Ascending aorta (tissue), 2 donors: ENCODE results near the gene NEAT1. TPM values are rescaled to one million over a fixed set of nuclear protein-coding genes. Genes with fewer than 3 reads are reported as not detected.

Source experiments
- DNase-seq, 2 donors: peaks; one replicate each; pipeline ENCODE4 v3.0.0-alpha.2; 2019; ENCODE audit warnings: low spot score in 2 of 2
- H3K27ac ChIP-seq, 2 donors: fragments of 200-600 bp; sonication (generic); one replicate each; pipeline ENCODE4 v1.5.1; 2016 to 2017; ENCODE audit warnings: mild to moderate bottlenecking in 1 of 2
- H3K27me3 ChIP-seq: fragments of 200-600 bp; sonication (generic); one replicate; pipeline ENCODE4 v1.5.1; 2017
- H3K36me3 ChIP-seq, 2 donors: fragments of 200-600 bp; sonication (generic); one replicate each; pipeline ENCODE4 v1.5.1; 2016
- H3K4me1 ChIP-seq, 2 donors: fragments of 200-600 bp; sonication (generic); one replicate each; pipeline ENCODE4 v1.5.1; 2016 to 2017; ENCODE audit warnings: mild to moderate bottlenecking in 1 of 2
- H3K4me3 ChIP-seq, 2 donors: fragments of 200-600 bp; sonication (generic); one replicate each; pipeline ENCODE4 v1.5.1; 2016 to 2017; ENCODE audit warnings: mild to moderate bottlenecking in 1 of 2
- H3K9me3 ChIP-seq, 2 donors: fragments of 200-600 bp; sonication (generic); one replicate each; pipeline ENCODE4 v1.5.1; 2016
- CTCF ChIP-seq, 3 experiments: fragments of 200-600 bp in 2 of 3; fragments of 450-650 bp in 1 of 3; sonication (generic) in 2 of 3; IDR thresholded peaks; one replicate each; pipeline ENCODE4 v1.5.1; 2016 to 2019; ENCODE audit warnings: antibody characterized with exemption in 3 of 3, mild to moderate bottlenecking in 1 of 3, moderate library complexity in 1 of 3
- intact Hi-C: fragments of 100-400 bp; cut with DNase I; formaldehyde crosslinking; loops from one replicate; pipeline ENCODE4 v1.15.1; 2023
- total RNA-seq: library from RNA; depleted of rRNA; stranded (reverse); fragments of >200 nt; gene quantifications from one replicate; pipeline ENCODE4 v1.1.0, GENCODE V29; 2016

The NEAT1 gene
- total RNA-seq, 1 donor from 2014 or later: 180 TPM

DNA sequence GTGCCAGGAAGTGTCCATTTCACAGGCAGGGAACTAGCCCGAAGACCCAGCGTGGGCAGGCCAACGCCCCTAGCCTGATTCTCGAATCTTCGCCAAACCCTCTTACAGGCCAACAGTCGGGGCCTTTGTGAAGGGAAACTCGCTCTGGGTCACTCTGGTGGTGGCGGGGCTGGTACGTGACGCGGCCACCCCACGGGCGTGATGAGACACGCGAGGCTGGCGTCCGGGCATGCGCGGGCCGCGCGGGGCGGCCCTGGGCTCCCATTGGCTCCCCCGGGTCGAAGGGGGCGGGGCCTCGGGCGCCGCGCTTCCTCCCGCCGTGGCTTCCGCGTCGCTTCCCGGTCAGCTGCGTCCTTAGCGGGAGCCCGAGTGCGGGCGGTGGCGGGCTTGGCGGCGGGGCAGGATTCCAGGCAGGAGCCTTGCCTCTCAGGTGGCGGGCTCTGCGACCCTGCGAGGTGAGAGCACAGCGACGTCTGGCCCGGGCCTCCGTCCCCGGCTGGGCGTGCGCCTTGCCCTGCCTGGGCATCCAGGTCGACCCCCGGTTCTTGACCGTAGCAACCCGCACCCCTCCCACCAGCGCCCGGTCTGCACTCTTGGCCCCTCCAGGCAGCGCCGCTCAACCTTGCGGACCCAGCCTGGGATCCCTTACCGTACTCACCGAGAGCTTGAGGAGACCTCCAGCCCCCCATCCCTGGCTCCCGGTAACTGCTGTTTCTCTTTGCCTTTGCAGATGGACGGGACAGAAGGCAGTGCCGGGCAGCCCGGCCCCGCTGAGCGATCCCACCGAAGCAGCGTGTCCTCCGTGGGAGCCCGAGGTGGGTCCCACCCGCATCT lies 36.1 kb upstream of the NEAT1 start, which contains the start of gene FRMD8:
Gene FRMD8, plus strand, starts transcription at position 331 of the 834 bp plus-strand sequence. Its CDS starts 400 bp downstream, at position 731.
- TF ChIP-seq CTCF (IDR thresholded peaks at IDR 0.05): no peak
- intact Hi-C loops: loop anchor here (1.0 kb wide), 1 partner anchor 15 kb away; no protein-coding TSS in a partner anchor
- H3K27me3 ChIP-seq: no peaks in the 10 kb centered on the region
- DNase-seq: peak; percentile 83 to 97
- peaks cover 13 to 61% of the 10 kb centered on the region in 2 donors for H3K4me1 ChIP-seq
- peak within 1 kb of the TSS; percentile 68 to 93 for H3K4me3 ChIP-seq
- H3K27ac ChIP-seq: peak within 1 kb of the TSS; percentile 95 to 97
- no peaks in the 10 kb centered on the region for H3K36me3 ChIP-seq
- no peaks in the 10 kb centered on the region for H3K9me3 ChIP-seq

GRCh38 chr11:65388731-65389130 lies 33.9 kb upstream of the NEAT1 start:
- intact Hi-C loops: no loop called here
- no peak for DNase-seq
- Histone ChIP-seq H3K36me3 (peaks cover 0 to 3% of the 10 kb centered on the region in 2 donors), H3K27me3 (no peaks in the 10 kb centered on the region), H3K4me3 (no peak overlapping the region), H3K4me1 (peaks cover 7 to 46% of the 10 kb centered on the region in 2 donors), H3K9me3 (no peaks in the 10 kb centered on the region), H3K27ac (no peak overlapping the region)
- TF ChIP-seq CTCF (IDR thresholded peaks at IDR 0.05): no peak

DNA sequence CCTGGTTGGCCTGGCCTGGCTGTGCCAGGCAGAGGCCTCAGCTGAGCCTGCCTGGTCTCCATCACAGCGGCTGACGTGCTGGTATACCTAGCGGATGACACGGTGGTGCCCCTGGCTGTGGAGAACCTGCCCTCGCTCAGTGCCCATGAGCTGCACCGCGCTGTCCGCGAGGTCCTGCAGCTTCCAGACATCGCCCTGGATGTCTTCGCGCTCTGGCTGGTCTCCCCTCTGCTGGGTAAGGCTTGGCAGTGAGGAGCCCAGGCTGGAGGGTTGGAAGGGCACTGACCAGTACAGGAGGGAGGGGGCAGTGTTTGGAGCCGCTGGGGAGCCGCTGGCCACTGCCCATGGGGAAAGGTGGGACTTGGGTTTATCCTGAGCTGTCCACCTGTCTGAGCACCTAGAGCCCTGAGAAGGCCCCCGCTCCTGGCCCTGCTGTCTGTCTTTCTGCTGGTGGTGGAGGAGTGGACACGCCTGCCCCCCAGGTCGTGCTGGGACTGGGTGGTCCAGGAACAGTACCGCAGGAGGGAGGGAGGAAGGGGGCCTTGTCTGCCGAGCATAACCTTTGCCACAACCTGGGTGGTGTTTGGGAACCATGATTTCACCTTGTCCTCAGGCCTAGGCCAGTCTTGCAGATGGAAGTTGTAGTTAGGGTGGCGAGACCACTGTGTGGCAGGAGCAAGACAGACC lies 33.2 kb upstream of the NEAT1 start:
- H3K27me3 ChIP-seq: no peaks in the 10 kb centered on the region
- H3K4me3 ChIP-seq: no peak overlapping the region
- peaks cover 5 to 10% of the 10 kb centered on the region in 2 donors for H3K36me3 ChIP-seq
- TF ChIP-seq CTCF (IDR thresholded peaks at IDR 0.05): no peak
- H3K27ac ChIP-seq: peak overlapping the region; percentile 51 to 70
- no peak for DNase-seq
- H3K9me3 ChIP-seq: no peaks in the 10 kb centered on the region
- peaks cover 7 to 41% of the 10 kb centered on the region in 2 donors for H3K4me1 ChIP-seq
- intact Hi-C loops: no loop called here

DNA sequence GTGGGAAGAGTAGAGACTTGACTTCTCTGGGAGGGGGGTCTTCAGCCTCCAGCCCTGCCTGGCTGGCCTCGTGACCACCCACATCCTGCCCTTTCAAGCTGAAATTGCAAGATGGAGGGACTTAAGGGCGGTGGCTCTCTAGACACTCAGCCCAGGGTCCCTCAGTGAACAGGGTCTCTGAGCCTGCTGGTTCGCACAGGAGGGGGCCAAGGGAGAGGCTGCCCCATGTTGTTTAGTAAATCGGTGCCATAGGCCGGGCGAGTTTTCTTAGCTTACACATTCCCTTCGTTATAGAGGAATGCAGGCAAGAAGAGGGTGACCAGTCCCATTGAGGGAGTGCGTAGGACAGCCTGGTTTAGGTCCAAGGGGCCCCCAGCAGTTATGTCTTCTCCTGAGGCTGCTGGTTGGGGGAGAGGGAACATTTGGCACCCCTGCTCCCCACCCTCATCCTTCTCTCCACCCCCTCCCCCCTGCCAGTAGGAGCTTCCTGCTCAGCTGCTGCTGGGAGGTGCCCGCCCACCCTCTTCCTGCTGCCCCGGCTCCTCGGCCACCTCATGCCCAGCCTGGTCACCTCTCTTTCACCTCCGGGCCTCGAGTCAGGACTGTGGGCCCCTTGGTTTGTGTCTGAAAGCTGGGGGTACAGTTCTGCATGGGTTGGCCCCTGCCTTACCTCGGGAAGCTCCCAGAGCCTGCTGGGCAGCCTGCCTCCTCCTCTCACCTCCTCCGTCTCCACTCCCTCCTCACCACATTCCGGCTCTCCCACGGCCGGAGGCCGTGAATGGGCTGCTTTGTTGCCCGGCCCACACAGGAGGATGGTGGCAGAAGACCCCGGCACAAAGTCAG lies 32.3 kb upstream of the NEAT1 start:
- H3K9me3 ChIP-seq: no peaks in the 10 kb centered on the region
- no peak for DNase-seq
- peaks cover 14 to 17% of the 10 kb centered on the region in 2 donors for H3K36me3 ChIP-seq
- TF ChIP-seq CTCF (IDR thresholded peaks at IDR 0.05): no peak
- no peaks in the 10 kb centered on the region for H3K27me3 ChIP-seq
- peaks cover 7 to 36% of the 10 kb centered on the region in 2 donors for H3K4me1 ChIP-seq
- H3K4me3 ChIP-seq: peak overlapping the region; percentile 33 to 36
- intact Hi-C loops: no loop called here
- peak overlapping the region; percentile 51 to 70 for H3K27ac ChIP-seq

DNA sequence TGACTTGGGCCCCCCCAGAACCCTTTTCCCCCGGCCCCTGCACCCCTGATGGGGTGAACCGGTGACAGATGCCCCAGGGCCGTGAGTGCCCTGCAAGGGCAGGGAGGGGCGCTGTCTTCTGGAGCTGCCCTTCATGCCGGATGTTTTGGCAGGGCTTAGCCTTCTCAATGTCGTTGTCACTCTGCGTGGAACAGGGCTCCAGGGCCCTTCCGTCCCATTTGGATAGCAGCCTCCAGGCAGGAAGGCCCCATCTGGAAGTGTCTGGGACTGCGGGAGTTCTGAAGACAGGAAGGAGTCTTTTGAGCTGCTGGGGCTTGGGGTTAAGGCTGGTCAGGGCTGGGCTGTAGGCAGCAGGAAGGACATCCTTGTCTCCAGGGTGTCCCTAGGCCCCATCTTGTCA lies 31.6 kb upstream of the NEAT1 start:
- H3K9me3 ChIP-seq: no peaks in the 10 kb centered on the region
- intact Hi-C loops: no loop called here
- no peak for DNase-seq
- peak overlapping the region; percentile 51 to 70 for H3K27ac ChIP-seq
- H3K27me3 ChIP-seq: no peaks in the 10 kb centered on the region
- H3K36me3 ChIP-seq: peaks cover 21 to 24% of the 10 kb centered on the region in 2 donors
- peak overlapping the region; percentile 33 to 36 for H3K4me3 ChIP-seq
- TF ChIP-seq CTCF (IDR thresholded peaks at IDR 0.05): no peak
- peaks cover 7 to 31% of the 10 kb centered on the region in 2 donors for H3K4me1 ChIP-seq
